NT2/D1 (cell line): ENCODE data around the gene HOXD10.

ENCODE experiments used
- DNase-seq: peaks from one replicate; pipeline ENCODE4 v3.0.0-alpha.2; 2011; ENCODE audit warnings: low read depth, low spot score
- H3K27me3 ChIP-seq: 2 replicates; pipeline ENCODE4 v1.6.0; 2011; ENCODE audit warnings: mild to moderate bottlenecking; ENCODE audit not compliant: insufficient read length, insufficient read depth
- H3K36me3 ChIP-seq: 2 replicates; pipeline ENCODE4 v1.6.1; 2011; ENCODE audit warnings: mild to moderate bottlenecking, low read length, mixed read lengths; ENCODE audit not compliant: insufficient read depth, insufficient read length
- H3K4me1 ChIP-seq: 2 replicates; pipeline ENCODE4 v1.5.1; 2011; ENCODE audit not compliant: insufficient read depth, insufficient read length
- H3K4me3 ChIP-seq: 2 replicates; pipeline ENCODE4 v1.5.1; 2011; ENCODE audit warnings: low read depth; ENCODE audit not compliant: insufficient read length
- H3K9ac ChIP-seq: 2 replicates; pipeline ENCODE4 v1.6.0; 2011; ENCODE audit warnings: low read depth; ENCODE audit not compliant: insufficient read length
- H3K9me3 ChIP-seq: 2 replicates; pipeline ENCODE4 v1.5.1; 2011; ENCODE audit warnings: mild to moderate bottlenecking, low read length; ENCODE audit not compliant: insufficient read depth
- SUZ12 ChIP-seq: IDR thresholded peaks from 2 replicates; pipeline ENCODE4 v1.6.1; 2011; ENCODE audit not compliant: insufficient read length, insufficient read depth; ENCODE audit errors: extremely low read depth
- YY1 ChIP-seq: IDR thresholded peaks from 2 replicates; pipeline ENCODE4 v1.6.1; 2011; ENCODE audit not compliant: insufficient read length, insufficient read depth
- ZNF274 ChIP-seq: IDR thresholded peaks from 2 replicates; pipeline ENCODE4 v1.6.1; 2011; ENCODE audit warnings: mild to moderate bottlenecking, low read depth, low read length

HOXD10 gene

DNA sequence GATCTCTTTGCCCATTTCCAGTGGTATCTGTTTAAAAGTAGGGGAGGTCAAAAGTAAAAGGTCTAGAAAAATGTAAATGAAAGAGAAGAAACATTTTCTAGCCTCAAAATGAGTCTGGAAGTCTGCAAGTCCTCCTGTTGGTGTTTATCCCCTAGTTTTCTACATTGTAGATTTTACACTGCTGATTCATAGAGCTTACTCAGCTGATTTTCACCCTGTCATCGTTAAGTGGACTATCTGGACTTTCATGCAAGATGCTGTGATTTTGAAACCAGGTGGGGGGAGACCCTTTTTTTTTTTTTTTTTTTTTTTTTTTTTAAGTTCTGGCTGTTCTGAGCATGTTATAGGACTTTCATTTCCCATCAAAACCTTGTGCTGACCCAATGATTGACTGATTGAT, 50.8 kb downstream of the HOXD10 start:
- H3K4me1 ChIP-seq: peaks cover 9% of the 10 kb centered on the region
- H3K9ac ChIP-seq: no peak overlapping the region
- no peak for DNase-seq
- no peaks in the 10 kb centered on the region for H3K36me3 ChIP-seq
- peaks cover 100% of the 10 kb centered on the region for H3K27me3 ChIP-seq
- TF ChIP-seq YY1 (no peak), ZNF274 (no peak), SUZ12 (no peak)
- no peaks in the 10 kb centered on the region; the same call in 1 of the 2 replicates for H3K9me3 ChIP-seq
- no peak overlapping the region for H3K4me3 ChIP-seq

DNA sequence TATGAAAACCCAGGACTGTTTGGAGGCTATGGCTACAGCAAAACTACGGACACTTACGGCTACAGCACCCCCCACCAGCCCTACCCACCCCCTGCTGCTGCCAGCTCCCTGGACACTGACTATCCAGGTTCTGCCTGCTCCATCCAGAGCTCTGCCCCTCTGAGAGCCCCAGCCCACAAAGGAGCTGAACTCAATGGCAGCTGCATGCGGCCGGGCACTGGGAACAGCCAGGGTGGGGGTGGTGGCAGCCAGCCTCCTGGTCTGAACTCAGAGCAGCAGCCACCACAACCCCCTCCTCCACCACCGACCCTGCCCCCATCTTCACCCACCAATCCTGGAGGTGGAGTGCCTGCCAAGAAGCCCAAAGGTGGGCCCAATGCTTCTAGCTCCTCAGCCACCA, 52.6 kb downstream of the HOXD10 start:
- H3K4me3 ChIP-seq: no peak overlapping the region
- no peaks in the 10 kb centered on the region; the same call in 1 of the 2 replicates for H3K9me3 ChIP-seq
- no peak for DNase-seq
- TF ChIP-seq ZNF274 (no peak), YY1 (no peak), SUZ12 (no peak)
- no peak overlapping the region for H3K9ac ChIP-seq
- peaks cover 4% of the 10 kb centered on the region for H3K4me1 ChIP-seq
- H3K27me3 ChIP-seq: peaks cover 100% of the 10 kb centered on the region
- no peaks in the 10 kb centered on the region for H3K36me3 ChIP-seq
